Epithelial cell of proximal tubule (primary cell): ENCODE measurements around the gene CYB561D1. TPM values are rescaled to one million over a fixed set of nuclear protein-coding genes. Genes with fewer than 3 reads are reported as not detected.
A peak's percentile ranks its signal among the peaks of the same experiment; 100 is the strongest.

Experiments used
- DNase-seq: peaks from one replicate; pipeline ENCODE4 v3.0.0-alpha.2; 2011; ENCODE audit warnings: low read depth
- H3K4me3 ChIP-seq: 2 replicates; pipeline ENCODE4 v1.5.1; 2011; ENCODE audit warnings: low read depth, mild to moderate bottlenecking, low read length
- total RNA-seq: library from RNA; depleted of rRNA; stranded (reverse); fragments of >200 nt; gene quantifications from 2 replicates; pipeline ENCODE4 v1.2.3, GENCODE V29; 2015
- TF ChIP-seq, protein P1 (sequence below): conservative IDR thresholded peaks from 2 replicates; pipeline ENCODE4 v1.5.1; 2012; ENCODE audit warnings: low read depth, mild to moderate bottlenecking, low read length

Gene CYB561D1
- total RNA-seq, 1 donor from 2014 or later: 3.6 TPM

- peak within 1 kb of the TSS; percentile 92 for H3K4me3 ChIP-seq
- DNase-seq: peak; percentile 66
- TF ChIP-seq, protein P1, sequence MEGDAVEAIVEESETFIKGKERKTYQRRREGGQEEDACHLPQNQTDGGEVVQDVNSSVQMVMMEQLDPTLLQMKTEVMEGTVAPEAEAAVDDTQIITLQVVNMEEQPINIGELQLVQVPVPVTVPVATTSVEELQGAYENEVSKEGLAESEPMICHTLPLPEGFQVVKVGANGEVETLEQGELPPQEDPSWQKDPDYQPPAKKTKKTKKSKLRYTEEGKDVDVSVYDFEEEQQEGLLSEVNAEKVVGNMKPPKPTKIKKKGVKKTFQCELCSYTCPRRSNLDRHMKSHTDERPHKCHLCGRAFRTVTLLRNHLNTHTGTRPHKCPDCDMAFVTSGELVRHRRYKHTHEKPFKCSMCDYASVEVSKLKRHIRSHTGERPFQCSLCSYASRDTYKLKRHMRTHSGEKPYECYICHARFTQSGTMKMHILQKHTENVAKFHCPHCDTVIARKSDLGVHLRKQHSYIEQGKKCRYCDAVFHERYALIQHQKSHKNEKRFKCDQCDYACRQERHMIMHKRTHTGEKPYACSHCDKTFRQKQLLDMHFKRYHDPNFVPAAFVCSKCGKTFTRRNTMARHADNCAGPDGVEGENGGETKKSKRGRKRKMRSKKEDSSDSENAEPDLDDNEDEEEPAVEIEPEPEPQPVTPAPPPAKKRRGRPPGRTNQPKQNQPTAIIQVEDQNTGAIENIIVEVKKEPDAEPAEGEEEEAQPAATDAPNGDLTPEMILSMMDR: no peak
Measured at GRCh38 chr1:109548321-109549267, 54.7 kb downstream of the CYB561D1 start, which contains the start of gene GNAI3. GNAI3 (plus strand) TSS chr1:109548615; CDS start chr1:109548721, 106 bp downstream.

Other genes starting within 250 kb of the CYB561D1 start
- 8.2 and 14.2 TPM in 2 replicates for gene CELSR2, start 244.6 kb upstream of the CYB561D1 start, total RNA-seq
- 56.6 and 67.9 TPM in 2 replicates for gene PSRC1, start 210.9 kb upstream of the CYB561D1 start, total RNA-seq
- gene MYBPHL, start 187.1 kb upstream of the CYB561D1 start, total RNA-seq: not detected in 2 replicates
- 38.3 and 41.9 TPM in 2 replicates for gene SORT1, start 96.2 kb upstream of the CYB561D1 start, total RNA-seq
- gene PSMA5, start 67.6 kb upstream of the CYB561D1 start, total RNA-seq: 67.5 and 79.9 TPM in 2 replicates
- 0.12 TPM in 1 of 2 replicates, not detected in the other for gene SYPL2, start 27.5 kb upstream of the CYB561D1 start, total RNA-seq
- gene ATXN7L2, start 10.2 kb upstream of the CYB561D1 start, total RNA-seq: 7.4 and 7.7 TPM in 2 replicates
- 0.87 and 0.92 TPM in 2 replicates for gene AMIGO1, start 15.6 kb downstream of the CYB561D1 start, total RNA-seq
- not detected in 2 replicates for gene GPR61, start 45.8 kb downstream of the CYB561D1 start, total RNA-seq
- gene GNAI3, start 54.5 kb downstream of the CYB561D1 start, total RNA-seq: 12.7 and 14.1 TPM in 2 replicates
- gene GNAT2, start 125.5 kb downstream of the CYB561D1 start, total RNA-seq: 0.58 TPM in 1 of 2 replicates, not detected in the other
- 63.8 and 110 TPM in 2 replicates for gene AMPD2, start 125.7 kb downstream of the CYB561D1 start, total RNA-seq
- gene GSTM4, start 162.0 kb downstream of the CYB561D1 start, total RNA-seq: 2.1 and 10.7 TPM in 2 replicates
- 6.8 and 8.9 TPM in 2 replicates for gene GSTM2, start 174.0 kb downstream of the CYB561D1 start, total RNA-seq
- gene GSTM1, start 193.7 kb downstream of the CYB561D1 start, total RNA-seq: not detected in 2 replicates
- not detected in 2 replicates for gene GSTM5, start 218.2 kb downstream of the CYB561D1 start, total RNA-seq
- 63.2 and 81.9 TPM in 2 replicates for gene GSTM3, start 246.9 kb downstream of the CYB561D1 start, total RNA-seq